Fibroblast of skin of right quadriceps (primary cell): ENCODE measurements around the gene HTT-AS.

Experiments
- DNase-seq: peaks from one replicate; pipeline ENCODE4 v3.0.0-alpha.2; 2013

Gene HTT-AS

GRCh38 chr4:3029464-3029863, 44.9 kb downstream of the HTT-AS start:
- no peak for DNase-seq

- DNase-seq: no peak
These were observed 47.8 kb downstream of the HTT-AS start for GRCh38 chr4:3026540-3026939.

GRCh38 chr4:3025881-3026280, 48.5 kb downstream of the HTT-AS start:
- DNase-seq: no peak

GRCh38 chr4:3022651-3023050, 51.7 kb downstream of the HTT-AS start:
- DNase-seq: no peak

- DNase-seq: no peak
These were observed 52.2 kb downstream of the HTT-AS start for GRCh38 chr4:3022112-3022511.

- no peak for DNase-seq
These were observed 52.7 kb downstream of the HTT-AS start for GRCh38 chr4:3021627-3022026.

- DNase-seq: no peak
These were observed 53.2 kb downstream of the HTT-AS start for GRCh38 chr4:3021127-3021526.

GRCh38 chr4:3019145-3019846, 55.0 kb downstream of the HTT-AS start:
- DNase-seq: no peak

- DNase-seq: peak; percentile 35
These were observed 56.8 kb downstream of the HTT-AS start for GRCh38 chr4:3017504-3017903.

- no peak for DNase-seq
These were observed 57.4 kb downstream of the HTT-AS start for GRCh38 chr4:3016961-3017360.

GRCh38 chr4:3013839-3014350, 60.4 kb downstream of the HTT-AS start:
- no peak for DNase-seq
